Neural cell (in vitro differentiated cells): ENCODE measurements around the gene CDH4. TPM values are rescaled to one million over a fixed set of nuclear protein-coding genes. Genes with fewer than 3 reads are reported as not detected.

Source experiments
- H2AFZ ChIP-seq: fragments of 200-600, 300-800 bp; sonication (generic), shearing (Covaris generic); 2 replicates; pipeline ENCODE4 v1.6.0; 2014; ENCODE audit warnings: low read depth, mild to moderate bottlenecking, antibody characterized with exemption, low read length, moderate library complexity
- H3F3A ChIP-seq: fragments of 200-600 bp; shearing (Covaris generic); 2 replicates; pipeline ENCODE4 v1.6.1; 2016; ENCODE audit warnings: mild to moderate bottlenecking, moderate library complexity, mixed read lengths, antibody characterized with exemption, low read length; ENCODE audit not compliant: insufficient read depth, poor library complexity, severe bottlenecking
- H3K27ac ChIP-seq: fragments of 200-600, 300-800 bp; sonication (generic), shearing (Covaris generic); 2 replicates; pipeline ENCODE4 v1.5.1; 2014; ENCODE audit warnings: mild to moderate bottlenecking, low read length, moderate library complexity
- H3K27me3 ChIP-seq: fragments of 300-800, 200-600 bp; sonication (generic), shearing (Covaris generic); 2 replicates; pipeline ENCODE4 v1.6.0; 2014; ENCODE audit warnings: mild to moderate bottlenecking, low read depth, low read length, moderate library complexity; ENCODE audit not compliant: insufficient read depth
- H3K36me3 ChIP-seq: fragments of 300-800, 200-600 bp; sonication (generic), shearing (Covaris generic); 2 replicates; pipeline ENCODE4 v1.5.1; 2014; ENCODE audit warnings: mild to moderate bottlenecking, antibody characterized with exemption, low read length, moderate library complexity; ENCODE audit not compliant: insufficient read depth
- H3K4me2 ChIP-seq: fragments of 300-800, 200-600 bp; sonication (generic), shearing (Covaris generic); 2 replicates; pipeline ENCODE4 v1.6.0; 2014; ENCODE audit warnings: mild to moderate bottlenecking, low read length
- H3K4me3 ChIP-seq: fragments of 300-800, 200-600 bp; sonication (generic), shearing (Covaris generic); 2 replicates; pipeline ENCODE4 v1.5.1; 2014; ENCODE audit warnings: mild to moderate bottlenecking, low read length, moderate library complexity
- H3K79me2 ChIP-seq: fragments of 200-600 bp; shearing (Covaris generic); replicated peaks from 2 replicates; pipeline ENCODE4 v1.6.0; 2014; ENCODE audit warnings: mild to moderate bottlenecking, low read length, moderate library complexity; ENCODE audit not compliant: insufficient read depth
- H3K9ac ChIP-seq: fragments of 300-800, 200-600 bp; sonication (generic), shearing (Covaris generic); 2 replicates; pipeline ENCODE4 v1.6.1; 2016; ENCODE audit warnings: mild to moderate bottlenecking, low read length, mixed read lengths
- H3K9me2 ChIP-seq: fragments of 200-600 bp; shearing (Covaris generic); 2 replicates; pipeline ENCODE4 v1.6.1; 2016; ENCODE audit warnings: mild to moderate bottlenecking, low read length, mixed read lengths; ENCODE audit not compliant: insufficient read depth
- H3K9me3 ChIP-seq: fragments of 200-600, 300-800 bp; sonication (generic), shearing (Covaris generic); 2 replicates; pipeline ENCODE4 v1.6.1; 2016; ENCODE audit warnings: mild to moderate bottlenecking, mixed run types, low read length, moderate library complexity, mixed read lengths
- H4K20me1 ChIP-seq: fragments of 200-600 bp; shearing (Covaris generic); 2 replicates; pipeline ENCODE4 v1.6.1; 2016; ENCODE audit warnings: mild to moderate bottlenecking, mixed run types; ENCODE audit not compliant: insufficient read depth
- EP300 ChIP-seq: fragments of 450-650 bp; conservative IDR thresholded peaks from 2 replicates; pipeline ENCODE4 v1.6.1; 2014; ENCODE audit warnings: antibody characterized with exemption, mild to moderate bottlenecking, moderate library complexity; ENCODE audit not compliant: poor library complexity, severe bottlenecking
- EZH2 ChIP-seq: fragments of 200-600, 300-800 bp; shearing (Covaris generic), sonication (generic); IDR thresholded peaks from 2 replicates; pipeline ENCODE4 v1.6.1; 2014; ENCODE audit warnings: antibody characterized with exemption, low read length, borderline replicate concordance, mild to moderate bottlenecking; ENCODE audit not compliant: insufficient read depth, poor library complexity, severe bottlenecking
- MXI1 ChIP-seq: fragments of 450-650 bp; conservative IDR thresholded peaks from 2 replicates; pipeline ENCODE4 v1.6.1; 2014; ENCODE audit warnings: antibody characterized with exemption, mild to moderate bottlenecking; ENCODE audit not compliant: poor library complexity, severe bottlenecking
- POLR2AphosphoS5 ChIP-seq: IDR thresholded peaks from 2 replicates; pipeline ENCODE4 v1.6.1; 2012
- RAD21 ChIP-seq: fragments of 450-650 bp; conservative IDR thresholded peaks from 2 replicates; pipeline ENCODE4 v1.6.1; 2014; ENCODE audit warnings: antibody characterized with exemption, mild to moderate bottlenecking, moderate library complexity
- REST ChIP-seq: IDR thresholded peaks from 2 replicates; pipeline ENCODE4 v1.6.1; 2012; ENCODE audit warnings: borderline replicate concordance
- SMC3 ChIP-seq: fragments of 450-650 bp; conservative IDR thresholded peaks from 2 replicates; pipeline ENCODE4 v1.6.1; 2014; ENCODE audit warnings: antibody characterized with exemption, mild to moderate bottlenecking, moderate library complexity; ENCODE audit not compliant: poor library complexity
- TAF1 ChIP-seq: IDR thresholded peaks from 2 replicates; pipeline ENCODE4 v1.6.1; 2012; ENCODE audit warnings: low read depth
- polyA plus RNA-seq: library from polyadenylated mRNA; depleted of rRNA; stranded (reverse); fragments of >200 nt; gene quantifications from 2 replicates; pipeline ENCODE4 v1.2.3, GENCODE V29; 2014
- TF ChIP-seq, protein P1 (sequence below): fragments of 450-650 bp; IDR thresholded peaks from 2 replicates; pipeline ENCODE4 v1.5.1; 2014; ENCODE audit warnings: antibody characterized with exemption, mild to moderate bottlenecking, moderate library complexity; ENCODE audit not compliant: poor library complexity, severe bottlenecking

Gene CDH4
- polyA plus RNA-seq, 1 donor from 2014 or later: 24.6 TPM

GRCh38 chr20:61330441-61330840 lies 78.4 kb downstream of the CDH4 start:
- H2AFZ ChIP-seq: no peak overlapping the region
- H3K9me3 ChIP-seq: no peaks in the 10 kb centered on the region

GRCh38 chr20:61331543-61331942 lies 79.5 kb downstream of the CDH4 start:
- H3K36me3 ChIP-seq: no peaks in the 10 kb centered on the region
- no peaks in the 10 kb centered on the region for H3K9me2 ChIP-seq
- no peak overlapping the region for H2AFZ ChIP-seq
- no peak overlapping the region for H3K9ac ChIP-seq
- H3F3A ChIP-seq: no peaks in the 10 kb centered on the region
- no peaks in the 10 kb centered on the region for H3K79me2 ChIP-seq
- no peaks in the 10 kb centered on the region for H4K20me1 ChIP-seq
- no peak overlapping the region for H3K4me2 ChIP-seq
- no peaks in the 10 kb centered on the region for H3K9me3 ChIP-seq
- no peak overlapping the region for H3K27ac ChIP-seq
- no peak overlapping the region for H3K4me3 ChIP-seq
- no peaks in the 10 kb centered on the region for H3K27me3 ChIP-seq
- no peak for TF ChIP-seq SMC3
- TF ChIP-seq EZH2: no peak
- no peak for TF ChIP-seq POLR2AphosphoS5
- TF ChIP-seq REST: no peak
- TF ChIP-seq EP300: no peak
- TF ChIP-seq MXI1: no peak
- TF ChIP-seq TAF1: no peak
- TF ChIP-seq RAD21: no peak

More at GRCh38 chr20:61330441-61330840, 78.4 kb downstream of the CDH4 start:
- TF ChIP-seq SMC3 (no peak), EP300 (no peak), POLR2AphosphoS5 (no peak), TAF1 (no peak), REST (no peak), EZH2 (no peak), MXI1 (no peak), RAD21 (no peak)
- TF ChIP-seq, protein P1, sequence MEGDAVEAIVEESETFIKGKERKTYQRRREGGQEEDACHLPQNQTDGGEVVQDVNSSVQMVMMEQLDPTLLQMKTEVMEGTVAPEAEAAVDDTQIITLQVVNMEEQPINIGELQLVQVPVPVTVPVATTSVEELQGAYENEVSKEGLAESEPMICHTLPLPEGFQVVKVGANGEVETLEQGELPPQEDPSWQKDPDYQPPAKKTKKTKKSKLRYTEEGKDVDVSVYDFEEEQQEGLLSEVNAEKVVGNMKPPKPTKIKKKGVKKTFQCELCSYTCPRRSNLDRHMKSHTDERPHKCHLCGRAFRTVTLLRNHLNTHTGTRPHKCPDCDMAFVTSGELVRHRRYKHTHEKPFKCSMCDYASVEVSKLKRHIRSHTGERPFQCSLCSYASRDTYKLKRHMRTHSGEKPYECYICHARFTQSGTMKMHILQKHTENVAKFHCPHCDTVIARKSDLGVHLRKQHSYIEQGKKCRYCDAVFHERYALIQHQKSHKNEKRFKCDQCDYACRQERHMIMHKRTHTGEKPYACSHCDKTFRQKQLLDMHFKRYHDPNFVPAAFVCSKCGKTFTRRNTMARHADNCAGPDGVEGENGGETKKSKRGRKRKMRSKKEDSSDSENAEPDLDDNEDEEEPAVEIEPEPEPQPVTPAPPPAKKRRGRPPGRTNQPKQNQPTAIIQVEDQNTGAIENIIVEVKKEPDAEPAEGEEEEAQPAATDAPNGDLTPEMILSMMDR: no peak
- no peaks in the 10 kb centered on the region for H3K27me3 ChIP-seq
- no peaks in the 10 kb centered on the region for H3K36me3 ChIP-seq
- H3K4me2 ChIP-seq: no peak overlapping the region
- no peaks in the 10 kb centered on the region for H3K9me2 ChIP-seq
- H3F3A ChIP-seq: no peaks in the 10 kb centered on the region
- H3K9ac ChIP-seq: no peak overlapping the region
- H3K79me2 ChIP-seq: no peaks in the 10 kb centered on the region
- H3K27ac ChIP-seq: no peak overlapping the region
- no peak overlapping the region for H3K4me3 ChIP-seq
- H4K20me1 ChIP-seq: no peaks in the 10 kb centered on the region
